ENCODE results near the gene CDNF. TPM values are rescaled to one million over a fixed set of nuclear protein-coding genes. Genes with fewer than 3 reads are reported as not detected.

Gene CDNF
- total RNA-seq, 1 experiment from 2014 or later, result 0.34 TPM

GRCh38 chr10:14773551-14774213 lies 64.2 kb downstream of the CDNF start:
- no peak for DNase-seq (ENCODE audit: low spot score)
- intact Hi-C loops (cut with micrococcal nuclease; ENCODE audit: unreplicated experiment), result no loop called here
- peaks cover 7% of the 10 kb centered on the region for H3K27me3 ChIP-seq (replicated peaks; ENCODE audit: insufficient read depth, low read depth, low read length, poor library complexity)
- H3K27ac ChIP-seq (ENCODE audit: low read depth, low read length, poor library complexity, severe bottlenecking), result no peak overlapping the region
- no peak for TF ChIP-seq EZH2 (IDR thresholded peaks at IDR 0.05; ENCODE audit: borderline replicate concordance, low read depth, low read length, poor library complexity, severe bottlenecking)
- no peak; the same call in 1 of the 2 replicates for TF ChIP-seq CTCF (conservative IDR thresholded peaks at IDR 0.05; ENCODE audit: low read depth, low read length)
- ChIA-PET POLR2A (ENCODE audit: low non-redundant PET) (no interaction called here), CTCF (no interaction called here)
- no peaks in the 10 kb centered on the region for H3K36me3 ChIP-seq (ENCODE audit: insufficient read depth, low read length, poor library complexity, severe bottlenecking)
- no peaks in the 10 kb centered on the region for H3K9me3 ChIP-seq (ENCODE audit: low read depth, low read length, poor library complexity, severe bottlenecking)
- no peak overlapping the region for H3K4me3 ChIP-seq (ENCODE audit: low read depth, low read length, poor library complexity, severe bottlenecking)
- BruUV-seq (replicated peaks), result no TSS peak
- H3K4me1 ChIP-seq (ENCODE audit: insufficient read depth, low read length, poor library complexity, severe bottlenecking), result no peaks in the 10 kb centered on the region

- Histone ChIP-seq H3K27ac (ENCODE audit: low read depth, low read length, poor library complexity, severe bottlenecking) (no peak overlapping the region), H3K4me1 (ENCODE audit: insufficient read depth, low read length, poor library complexity, severe bottlenecking) (no peaks in the 10 kb centered on the region), H3K27me3 (replicated peaks; ENCODE audit: insufficient read depth, low read depth, low read length, poor library complexity) (peaks cover 7% of the 10 kb centered on the region), H3K9me3 (ENCODE audit: low read depth, low read length, poor library complexity, severe bottlenecking) (no peaks in the 10 kb centered on the region), H3K36me3 (ENCODE audit: insufficient read depth, low read length, poor library complexity, severe bottlenecking) (no peaks in the 10 kb centered on the region), H3K4me3 (ENCODE audit: low read depth, low read length, poor library complexity, severe bottlenecking) (no peak overlapping the region)
- intact Hi-C loops (cut with micrococcal nuclease; ENCODE audit: unreplicated experiment), result no loop called here
- no peak for DNase-seq (ENCODE audit: low spot score)
- CTCF ChIA-PET, result no interaction called here
- BruUV-seq (replicated peaks), result no TSS peak
- TF ChIP-seq CTCF (conservative IDR thresholded peaks at IDR 0.05; ENCODE audit: low read depth, low read length) (no peak), EZH2 (IDR thresholded peaks at IDR 0.05; ENCODE audit: borderline replicate concordance, low read depth, low read length, poor library complexity, severe bottlenecking) (no peak)
- POLR2A ChIA-PET (ENCODE audit: low non-redundant PET), result no interaction called here
Observed at GRCh38 chr10:14772399-14772798, 65.4 kb downstream of the CDNF start.

GRCh38 chr10:14770927-14771326 lies 66.9 kb downstream of the CDNF start:
- Histone ChIP-seq H3K4me3 (ENCODE audit: low read depth, low read length, poor library complexity, severe bottlenecking) (no peak overlapping the region), H3K27me3 (replicated peaks; ENCODE audit: insufficient read depth, low read depth, low read length, poor library complexity) (peaks cover 7% of the 10 kb centered on the region), H3K36me3 (ENCODE audit: insufficient read depth, low read length, poor library complexity, severe bottlenecking) (no peaks in the 10 kb centered on the region), H3K9me3 (ENCODE audit: low read depth, low read length, poor library complexity, severe bottlenecking) (no peaks in the 10 kb centered on the region), H3K4me1 (ENCODE audit: insufficient read depth, low read length, poor library complexity, severe bottlenecking) (no peaks in the 10 kb centered on the region), H3K27ac (ENCODE audit: low read depth, low read length, poor library complexity, severe bottlenecking) (no peak overlapping the region)
- no TSS peak for BruUV-seq (replicated peaks)
- no peak for TF ChIP-seq EZH2 (IDR thresholded peaks at IDR 0.05; ENCODE audit: borderline replicate concordance, low read depth, low read length, poor library complexity, severe bottlenecking)
- TF ChIP-seq CTCF (conservative IDR thresholded peaks at IDR 0.05; ENCODE audit: low read depth, low read length), result no peak
- intact Hi-C loops (cut with micrococcal nuclease; ENCODE audit: unreplicated experiment), result no loop called here
- CTCF ChIA-PET, result no interaction called here
- DNase-seq (ENCODE audit: low spot score), result no peak
- POLR2A ChIA-PET (ENCODE audit: low non-redundant PET), result no interaction called here

Other genes starting within 250 kb of the CDNF start
- gene FAM107B, start 63.1 kb downstream of the CDNF start, total RNA-seq (2021), result 61.6 and 66.1 TPM in 2 replicates
- 42.2 and 46.9 TPM in 2 replicates for gene HSPA14, start 269 bp upstream of the CDNF start, total RNA-seq (2021)
- 19.1 and 20.3 TPM in 2 replicates for gene MSANTD7, start 269 bp upstream of the CDNF start, total RNA-seq (2021)
- 78.8 and 83.2 TPM in 2 replicates for gene SUV39H2, start 40.8 kb upstream of the CDNF start, total RNA-seq (2021)
- 13.1 and 14.6 TPM in 2 replicates for gene DCLRE1C, start 116.1 kb upstream of the CDNF start, total RNA-seq (2021)
- 1.4 TPM in 1 of 2 replicates, not detected in the other for gene MEIG1, start 121.4 kb upstream of the CDNF start, total RNA-seq (2021)
- gene OLAH, start 205.9 kb upstream of the CDNF start, total RNA-seq (2021), result 1.1 and 1.6 TPM in 2 replicates

Data from A673 (cell line).